ENCODE results near the gene GTF3C4.

DNA sequence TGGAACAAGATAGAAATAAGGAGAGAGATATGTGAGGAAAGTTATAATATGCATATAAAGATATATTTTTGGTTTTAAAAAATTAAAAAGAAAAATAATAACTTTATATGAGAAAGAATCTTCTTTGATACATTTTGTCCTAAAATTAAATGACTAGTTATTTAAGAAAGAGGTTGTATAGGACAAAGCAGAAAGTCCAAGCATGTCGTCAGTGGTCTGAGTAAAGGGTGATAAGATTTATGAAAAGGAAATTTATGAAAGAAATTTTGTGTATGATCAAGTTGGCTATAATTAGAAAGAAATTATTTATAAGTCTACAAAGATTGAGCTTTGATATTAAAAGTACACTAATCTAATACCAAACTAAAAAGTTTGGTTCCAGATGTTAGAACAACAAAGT is 32.0 kb downstream of the GTF3C4 start:
- TF ChIP-seq POLR2AphosphoS5 (IDR thresholded peaks at IDR 0.05), result no peak
- TF ChIP-seq, protein P1, sequence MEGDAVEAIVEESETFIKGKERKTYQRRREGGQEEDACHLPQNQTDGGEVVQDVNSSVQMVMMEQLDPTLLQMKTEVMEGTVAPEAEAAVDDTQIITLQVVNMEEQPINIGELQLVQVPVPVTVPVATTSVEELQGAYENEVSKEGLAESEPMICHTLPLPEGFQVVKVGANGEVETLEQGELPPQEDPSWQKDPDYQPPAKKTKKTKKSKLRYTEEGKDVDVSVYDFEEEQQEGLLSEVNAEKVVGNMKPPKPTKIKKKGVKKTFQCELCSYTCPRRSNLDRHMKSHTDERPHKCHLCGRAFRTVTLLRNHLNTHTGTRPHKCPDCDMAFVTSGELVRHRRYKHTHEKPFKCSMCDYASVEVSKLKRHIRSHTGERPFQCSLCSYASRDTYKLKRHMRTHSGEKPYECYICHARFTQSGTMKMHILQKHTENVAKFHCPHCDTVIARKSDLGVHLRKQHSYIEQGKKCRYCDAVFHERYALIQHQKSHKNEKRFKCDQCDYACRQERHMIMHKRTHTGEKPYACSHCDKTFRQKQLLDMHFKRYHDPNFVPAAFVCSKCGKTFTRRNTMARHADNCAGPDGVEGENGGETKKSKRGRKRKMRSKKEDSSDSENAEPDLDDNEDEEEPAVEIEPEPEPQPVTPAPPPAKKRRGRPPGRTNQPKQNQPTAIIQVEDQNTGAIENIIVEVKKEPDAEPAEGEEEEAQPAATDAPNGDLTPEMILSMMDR (IDR thresholded peaks at IDR 0.05), result no peak
